Prostate gland (tissue), 2 donors: Measurements from ENCODE around the gene ACLY. TPM values are rescaled to one million over a fixed set of nuclear protein-coding genes. Genes with fewer than 3 reads are reported as not detected.

Source experiments
- DNase-seq: peaks from one replicate; pipeline ENCODE4 v3.0.0-alpha.2; 2019; ENCODE audit warnings: low spot score
- H3K27ac ChIP-seq, 2 donors: fragments of 200-600 bp; sonication (generic); 2 replicates each; pipeline ENCODE4 v1.5.1; 2017 to 2019
- H3K27me3 ChIP-seq: fragments of 200-600 bp; sonication (generic); replicated peaks from 2 replicates; pipeline ENCODE4 v1.5.1; 2019; ENCODE audit not compliant: insufficient read depth
- H3K36me3 ChIP-seq, 2 donors: fragments of 200-600 bp; sonication (generic); 1 replicate in 1 of 2; 2 replicates in 1 of 2; pipeline versions ENCODE4 v1.5.1 to v1.8.1; 2017 to 2019
- H3K4me1 ChIP-seq: fragments of 200-600 bp; sonication (generic); replicated peaks from 2 replicates; pipeline ENCODE4 v1.5.1; 2019
- H3K4me3 ChIP-seq, 2 donors: fragments of 200-600 bp; sonication (generic); 2 replicates each; pipeline ENCODE4 v1.5.1; 2017 to 2019
- H3K9me3 ChIP-seq: fragments of 200-600 bp; sonication (generic); 2 replicates; pipeline ENCODE4 v1.5.1; 2017
- POLR2A ChIP-seq: fragments of 450-650 bp; IDR thresholded peaks from one replicate; pipeline ENCODE4 v1.6.1; 2016; ENCODE audit warnings: antibody characterized with exemption, mild to moderate bottlenecking
- POLR2AphosphoS5 ChIP-seq: sonication (generic); formaldehyde crosslinking; IDR thresholded peaks from one replicate; pipeline ENCODE4 v1.6.1; 2017; ENCODE audit warnings: antibody characterized with exemption
- WGBS: methylation state at CpG from one replicate; pipeline ENCODE4 v1.1.5; 2018; 5-methylcytosine and 5-hydroxymethylcytosine counted together
- intact Hi-C: fragments of 100-400 bp; cut with DNase I; formaldehyde crosslinking; loops from one replicate; pipeline ENCODE4 v1.14.2; 2022
- total RNA-seq, 2 donors: library from RNA; depleted of rRNA; stranded (reverse); fragments of >200 nt; gene quantifications; one replicate each; pipeline ENCODE4 v1.1.0, GENCODE V29; 2016
- TF ChIP-seq, protein P1 (sequence below), 4 experiments: fragments of 200-600 bp in 2 of 4; fragments of 450-650 bp in 2 of 4; sonication (generic) in 2 of 4; IDR thresholded peaks; 1 replicate in 3 of 4; 2 replicates in 1 of 4; pipeline ENCODE4 v1.5.1; 2016 to 2019; ENCODE audit warnings: antibody characterized with exemption in 4 of 4, mild to moderate bottlenecking in 2 of 4, moderate library complexity in 2 of 4

Gene ACLY
- total RNA-seq, 2 donors from 2014 or later = 114 to 203 TPM

DNA sequence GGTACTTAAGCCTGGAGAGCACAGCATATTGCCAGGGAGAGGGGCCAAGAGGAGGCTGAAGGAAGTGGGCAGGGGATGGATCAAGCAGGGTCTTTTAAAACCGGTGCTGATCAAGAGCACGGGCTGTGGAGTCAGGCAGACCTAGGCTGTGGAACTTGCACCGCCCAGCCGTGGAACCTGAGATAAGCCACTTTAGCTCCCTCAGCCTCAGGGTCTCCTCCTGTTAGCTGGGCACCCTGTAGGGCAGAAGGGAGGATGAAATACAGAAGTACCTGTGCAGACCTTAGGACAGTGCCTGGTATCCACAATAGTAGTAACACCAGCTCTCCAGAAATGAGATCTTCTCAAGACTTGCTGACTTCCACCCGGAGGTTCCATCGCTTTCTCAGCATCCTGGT is 20.9 kb upstream of the ACLY start:
- no peaks in the 10 kb centered on the region for H3K4me1 ChIP-seq
- no peak overlapping the region for H3K4me3 ChIP-seq
- H3K36me3 ChIP-seq = no peaks in the 10 kb centered on the region
- no peak for TF ChIP-seq POLR2A
- TF ChIP-seq POLR2AphosphoS5 = no peak
- TF ChIP-seq, protein P1, sequence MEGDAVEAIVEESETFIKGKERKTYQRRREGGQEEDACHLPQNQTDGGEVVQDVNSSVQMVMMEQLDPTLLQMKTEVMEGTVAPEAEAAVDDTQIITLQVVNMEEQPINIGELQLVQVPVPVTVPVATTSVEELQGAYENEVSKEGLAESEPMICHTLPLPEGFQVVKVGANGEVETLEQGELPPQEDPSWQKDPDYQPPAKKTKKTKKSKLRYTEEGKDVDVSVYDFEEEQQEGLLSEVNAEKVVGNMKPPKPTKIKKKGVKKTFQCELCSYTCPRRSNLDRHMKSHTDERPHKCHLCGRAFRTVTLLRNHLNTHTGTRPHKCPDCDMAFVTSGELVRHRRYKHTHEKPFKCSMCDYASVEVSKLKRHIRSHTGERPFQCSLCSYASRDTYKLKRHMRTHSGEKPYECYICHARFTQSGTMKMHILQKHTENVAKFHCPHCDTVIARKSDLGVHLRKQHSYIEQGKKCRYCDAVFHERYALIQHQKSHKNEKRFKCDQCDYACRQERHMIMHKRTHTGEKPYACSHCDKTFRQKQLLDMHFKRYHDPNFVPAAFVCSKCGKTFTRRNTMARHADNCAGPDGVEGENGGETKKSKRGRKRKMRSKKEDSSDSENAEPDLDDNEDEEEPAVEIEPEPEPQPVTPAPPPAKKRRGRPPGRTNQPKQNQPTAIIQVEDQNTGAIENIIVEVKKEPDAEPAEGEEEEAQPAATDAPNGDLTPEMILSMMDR (IDR thresholded peaks at IDR 0.05) = no peak
- H3K27me3 ChIP-seq = no peaks in the 10 kb centered on the region
- no peak for DNase-seq
- intact Hi-C loops = no loop called here
- WGBS = 88% methylated on average over 6 of the region's 6 CpGs
- H3K27ac ChIP-seq = no peak overlapping the region
- no peaks in the 10 kb centered on the region for H3K9me3 ChIP-seq

DNA sequence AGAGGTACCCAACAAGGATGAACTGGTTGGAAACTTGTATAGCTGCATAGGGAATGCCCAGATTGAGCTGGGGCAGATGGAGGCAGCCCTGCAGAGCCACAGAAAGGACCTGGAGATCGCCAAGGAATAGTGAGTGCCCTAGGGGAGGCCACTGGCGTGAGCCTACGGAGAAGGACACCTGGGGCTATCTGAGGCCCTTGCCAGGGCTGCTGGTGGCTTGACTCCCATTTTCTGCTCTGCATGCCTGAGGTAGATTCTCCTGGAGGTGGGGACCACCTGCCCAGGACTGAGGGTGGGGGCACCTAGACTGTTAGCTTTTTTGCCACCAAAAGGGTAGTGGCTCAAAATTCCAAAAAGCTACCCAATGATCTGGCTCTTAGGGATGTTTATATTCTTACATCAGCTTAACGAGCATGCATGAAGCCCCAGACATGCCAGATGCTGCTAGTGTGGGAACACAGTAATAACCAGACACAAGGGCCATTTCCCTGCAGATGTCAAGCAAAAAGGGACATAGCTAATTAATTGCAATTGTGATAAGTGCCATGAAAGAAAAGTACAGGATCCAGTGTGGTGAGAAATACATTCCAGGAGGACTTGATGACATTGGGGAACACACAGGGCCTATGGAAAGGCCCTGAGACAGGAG is 20.4 kb upstream of the ACLY start:
- intact Hi-C loops = no loop called here
- H3K9me3 ChIP-seq = no peaks in the 10 kb centered on the region
- no peak for DNase-seq
- TF ChIP-seq POLR2A = no peak
- TF ChIP-seq POLR2AphosphoS5 = no peak
- TF ChIP-seq, protein P1 (IDR thresholded peaks at IDR 0.05) = no peak
- 80% methylated on average over 4 of the region's 4 CpGs for WGBS
- H3K4me3 ChIP-seq = no peak overlapping the region
- no peaks in the 10 kb centered on the region for H3K27me3 ChIP-seq
- no peaks in the 10 kb centered on the region for H3K36me3 ChIP-seq
- no peaks in the 10 kb centered on the region for H3K4me1 ChIP-seq
- no peak overlapping the region for H3K27ac ChIP-seq

DNA sequence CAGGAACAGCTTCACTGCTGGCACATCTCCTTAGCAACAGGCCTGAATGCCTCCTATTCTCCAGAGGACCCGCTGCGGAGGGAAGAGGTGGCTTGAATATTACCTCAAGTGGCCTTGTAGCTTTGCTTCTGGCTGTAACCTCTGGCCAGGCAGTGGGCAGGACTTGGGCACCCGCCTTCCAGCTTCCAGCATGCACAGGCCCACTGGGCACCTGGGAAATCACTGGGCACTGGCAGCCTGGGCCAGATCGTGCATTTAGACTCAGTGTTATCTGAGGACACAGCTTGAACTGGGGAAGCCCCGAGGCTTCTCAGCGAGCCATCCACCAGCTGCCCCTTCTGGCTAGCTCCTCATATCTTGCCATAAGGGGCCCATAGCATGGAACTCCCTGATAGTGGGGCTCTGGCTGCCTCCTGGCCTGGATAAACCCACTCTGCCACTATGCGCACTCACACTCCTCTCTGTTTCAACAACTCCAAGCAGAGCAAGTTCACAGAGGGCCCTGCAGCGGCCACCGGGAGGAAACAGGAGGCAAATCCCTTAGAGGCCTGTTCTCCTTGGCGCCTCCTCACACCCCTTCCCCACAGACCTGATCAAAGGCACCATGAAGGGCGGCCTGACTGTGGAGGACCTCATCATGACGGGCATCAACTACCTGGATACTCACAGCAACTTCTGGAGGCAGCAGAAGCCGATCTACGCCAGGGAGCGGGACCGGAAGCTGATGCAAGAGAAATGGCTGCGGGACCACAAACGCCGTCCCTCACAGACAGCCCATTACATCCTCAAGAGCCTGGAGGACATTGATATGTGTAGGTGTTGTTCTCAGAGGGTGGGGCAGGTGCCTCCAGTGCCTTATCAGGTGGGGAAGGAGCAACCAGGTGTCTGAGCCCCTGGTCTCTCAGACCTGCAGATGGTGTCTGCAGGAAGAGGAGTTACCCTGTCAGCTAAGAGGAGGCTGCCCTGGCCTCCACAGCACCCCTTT is 19.5 kb upstream of the ACLY start:
- intact Hi-C loops = no loop called here
- no peak for TF ChIP-seq POLR2AphosphoS5
- TF ChIP-seq, protein P1 (IDR thresholded peaks at IDR 0.05) = no peak
- no peak for TF ChIP-seq POLR2A
- no peak for DNase-seq
- WGBS = 88% methylated on average over 19 of the region's 19 CpGs
- no peak overlapping the region for H3K4me3 ChIP-seq
- H3K27ac ChIP-seq = no peak overlapping the region
- no peaks in the 10 kb centered on the region for H3K27me3 ChIP-seq
- no peaks in the 10 kb centered on the region for H3K9me3 ChIP-seq
- no peaks in the 10 kb centered on the region for H3K36me3 ChIP-seq
- H3K4me1 ChIP-seq = no peaks in the 10 kb centered on the region

DNA sequence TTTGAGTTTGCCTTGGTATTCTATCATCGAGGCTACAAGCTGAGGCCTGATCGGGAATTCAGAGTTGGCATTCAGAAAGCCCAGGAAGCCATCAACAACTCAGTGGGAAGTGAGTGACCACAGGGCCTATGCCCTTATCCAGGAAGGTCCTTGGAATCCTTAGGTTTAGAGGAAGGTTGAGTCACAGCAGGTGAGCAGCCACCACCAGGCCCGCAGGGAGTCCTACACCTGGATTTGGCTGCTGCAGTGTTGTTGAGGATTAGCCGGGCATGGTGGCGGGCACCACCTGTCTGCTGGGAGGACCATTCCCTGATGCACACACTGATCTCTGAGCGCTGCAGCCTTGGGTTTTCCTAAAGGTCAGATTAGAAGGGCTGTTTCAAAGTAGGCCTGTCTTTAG is 16.9 kb upstream of the ACLY start:
- H3K27me3 ChIP-seq = no peaks in the 10 kb centered on the region
- no peak overlapping the region for H3K4me3 ChIP-seq
- no peak for DNase-seq
- WGBS = 94% methylated on average over 6 of the region's 6 CpGs
- no peak overlapping the region for H3K27ac ChIP-seq
- H3K4me1 ChIP-seq = no peaks in the 10 kb centered on the region
- intact Hi-C loops = no loop called here
- H3K9me3 ChIP-seq = no peaks in the 10 kb centered on the region
- TF ChIP-seq, protein P1 (IDR thresholded peaks at IDR 0.05) = no peak
- TF ChIP-seq POLR2A (no peak), POLR2AphosphoS5 (no peak)
- H3K36me3 ChIP-seq = no peaks in the 10 kb centered on the region
